ENCODE measurements around the gene NPB. TPM values are rescaled to one million over a fixed set of nuclear protein-coding genes. Genes with fewer than 3 reads are reported as not detected.

Gene NPB
- total RNA-seq, 6 donors from 2014 or later, result 0.37 to 1.8 (median 0.94) TPM; not detected in 3

- DNase-seq (no peak), ATAC-seq (ENCODE audit: low FRiP score in 2 of 2) (no peak)
- Histone ChIP-seq H3K27ac (peak overlapping the region in 2 of 4 donors; percentile 15 to 99), H3K9me3 (no peaks in the 10 kb centered on the region), H3K27me3 (no peaks in the 10 kb centered on the region), H3K4me3 (no peak overlapping the region), H3K4me1 (peaks cover 52 to 90% (median 65%) of the 10 kb centered on the region in 4 donors), H3K36me3 (peaks cover 8 to 39% (median 23%) of the 10 kb centered on the region in 4 donors)
- TF ChIP-seq POLR2A (IDR thresholded peaks at IDR 0.05) (no peak), CTCF (IDR thresholded peaks at IDR 0.05) (no peak), POLR2AphosphoS5 (IDR thresholded peaks at IDR 0.05) (no peak), EP300 (IDR thresholded peaks at IDR 0.05) (no peak)
- WGBS, 2 donors, result 64 to 75% methylated on average over 3 of the region's 3 CpGs
Measured at GRCh38 chr17:81921537-81921862, 19.5 kb downstream of the NPB start.

- DNase-seq, result peak in 1 of 2 donors; percentile 55
- Histone ChIP-seq H3K4me3 (no peak overlapping the region), H3K4me1 (peaks cover 46 to 87% (median 59%) of the 10 kb centered on the region in 4 donors), H3K27me3 (no peaks in the 10 kb centered on the region), H3K27ac (peak overlapping the region in 2 of 4 donors; percentile 8 to 99), H3K36me3 (peaks cover 8 to 39% (median 23%) of the 10 kb centered on the region in 4 donors), H3K9me3 (no peaks in the 10 kb centered on the region)
- ATAC-seq (ENCODE audit: low FRiP score in 2 of 2), result no peak
- TF ChIP-seq EP300 (IDR thresholded peaks at IDR 0.05) (no peak), POLR2A (IDR thresholded peaks at IDR 0.05) (no peak), CTCF (IDR thresholded peaks at IDR 0.05) (no peak), POLR2AphosphoS5 (IDR thresholded peaks at IDR 0.05) (no peak)
- whole genome bisulfite sequencing, 2 donors, result 95% methylated on average over 14 to 23 of the region's 23 CpGs
Measured at GRCh38 chr17:81921996-81922565, 20.0 kb downstream of the NPB start.

- Histone ChIP-seq H3K27me3 (no peaks in the 10 kb centered on the region), H3K36me3 (peaks cover 8 to 39% (median 23%) of the 10 kb centered on the region in 4 donors), H3K9me3 (no peaks in the 10 kb centered on the region), H3K27ac (peak overlapping the region; percentile 43 to 99 (median 74)), H3K4me1 (peaks cover 43 to 82% (median 55%) of the 10 kb centered on the region in 4 donors), H3K4me3 (peak overlapping the region in 3 of 4 donors; percentile 17 to 34 (median 29))
- TF ChIP-seq POLR2A (IDR thresholded peaks at IDR 0.05) (no peak), CTCF (IDR thresholded peaks at IDR 0.05) (no peak), POLR2AphosphoS5 (IDR thresholded peaks at IDR 0.05) (no peak), EP300 (IDR thresholded peaks at IDR 0.05) (no peak)
- ATAC-seq (ENCODE audit: low FRiP score in 2 of 2), result no peak
- WGBS, 2 donors, result 89 to 91% methylated on average over 36 to 53 of the region's 58 CpGs
- peak in 1 of 2 donors; percentile 82 for DNase-seq
Measured at GRCh38 chr17:81922566-81923301, 20.7 kb downstream of the NPB start.

GRCh38 chr17:81923302-81924260 lies 21.5 kb downstream of the NPB start:
- Histone ChIP-seq H3K4me3 (peak overlapping the region in 3 of 4 donors; percentile 17 to 34 (median 29)), H3K4me1 (peaks cover 38 to 84% (median 58%) of the 10 kb centered on the region in 4 donors), H3K27ac (peak overlapping the region; percentile 43 to 99 (median 74)), H3K27me3 (peaks cover 0 to 8% (median 0%) of the 10 kb centered on the region in 4 donors), H3K9me3 (no peaks in the 10 kb centered on the region), H3K36me3 (peaks cover 8 to 39% (median 23%) of the 10 kb centered on the region in 4 donors)
- 13 to 32% methylated on average over 14 to 30 of the region's 32 CpGs for WGBS, 2 donors
- peak; percentile 17 to 54 for ATAC-seq (ENCODE audit: low FRiP score in 2 of 2)
- peak; percentile 88 to 90 for DNase-seq
- TF ChIP-seq EP300 (IDR thresholded peaks at IDR 0.05) (no peak), CTCF (IDR thresholded peaks at IDR 0.05) (no peak), POLR2A (IDR thresholded peaks at IDR 0.05) (peak in 1 of 4 donors; percentile 3), POLR2AphosphoS5 (IDR thresholded peaks at IDR 0.05) (peak in 1 of 2 donors; percentile 6)
